ENCODE data around the gene DOCK2.

The DOCK2 gene

DNA sequence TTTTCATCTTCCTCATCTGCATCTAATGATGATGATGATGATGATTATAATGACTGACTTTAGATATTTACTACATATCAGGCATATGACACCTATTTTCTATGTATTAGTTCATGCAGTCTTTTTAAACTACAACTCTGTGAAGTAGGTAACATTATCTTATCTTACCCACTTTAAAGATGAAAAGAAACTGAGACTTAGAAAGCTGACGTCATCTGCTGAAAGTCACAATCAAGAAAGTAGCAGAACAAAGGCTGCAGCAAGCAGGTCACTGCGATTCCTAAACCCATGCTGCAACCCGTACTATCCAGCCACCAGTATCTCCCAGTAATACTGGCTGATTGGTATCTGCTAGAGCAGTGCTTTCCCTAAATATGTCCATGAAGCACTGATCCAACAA lies 383.3 kb downstream of the DOCK2 start:
- TF ChIP-seq, protein P1, sequence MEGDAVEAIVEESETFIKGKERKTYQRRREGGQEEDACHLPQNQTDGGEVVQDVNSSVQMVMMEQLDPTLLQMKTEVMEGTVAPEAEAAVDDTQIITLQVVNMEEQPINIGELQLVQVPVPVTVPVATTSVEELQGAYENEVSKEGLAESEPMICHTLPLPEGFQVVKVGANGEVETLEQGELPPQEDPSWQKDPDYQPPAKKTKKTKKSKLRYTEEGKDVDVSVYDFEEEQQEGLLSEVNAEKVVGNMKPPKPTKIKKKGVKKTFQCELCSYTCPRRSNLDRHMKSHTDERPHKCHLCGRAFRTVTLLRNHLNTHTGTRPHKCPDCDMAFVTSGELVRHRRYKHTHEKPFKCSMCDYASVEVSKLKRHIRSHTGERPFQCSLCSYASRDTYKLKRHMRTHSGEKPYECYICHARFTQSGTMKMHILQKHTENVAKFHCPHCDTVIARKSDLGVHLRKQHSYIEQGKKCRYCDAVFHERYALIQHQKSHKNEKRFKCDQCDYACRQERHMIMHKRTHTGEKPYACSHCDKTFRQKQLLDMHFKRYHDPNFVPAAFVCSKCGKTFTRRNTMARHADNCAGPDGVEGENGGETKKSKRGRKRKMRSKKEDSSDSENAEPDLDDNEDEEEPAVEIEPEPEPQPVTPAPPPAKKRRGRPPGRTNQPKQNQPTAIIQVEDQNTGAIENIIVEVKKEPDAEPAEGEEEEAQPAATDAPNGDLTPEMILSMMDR (IDR thresholded peaks at IDR 0.05; ENCODE audit: low read depth, low read length) = no peak
- no peaks in the 10 kb centered on the region for H3K36me3 ChIP-seq
- H3K27ac ChIP-seq = no peak overlapping the region
- no peak for DNase-seq
- H3K4me3 ChIP-seq (ENCODE audit: low read depth, low read length) = no peak overlapping the region
- H3K9me3 ChIP-seq (ENCODE audit: severe bottlenecking) = no peaks in the 10 kb centered on the region
- peaks cover 83% of the 10 kb centered on the region for H3K27me3 ChIP-seq (ENCODE audit: insufficient read depth, low read depth, severe bottlenecking)

DNA sequence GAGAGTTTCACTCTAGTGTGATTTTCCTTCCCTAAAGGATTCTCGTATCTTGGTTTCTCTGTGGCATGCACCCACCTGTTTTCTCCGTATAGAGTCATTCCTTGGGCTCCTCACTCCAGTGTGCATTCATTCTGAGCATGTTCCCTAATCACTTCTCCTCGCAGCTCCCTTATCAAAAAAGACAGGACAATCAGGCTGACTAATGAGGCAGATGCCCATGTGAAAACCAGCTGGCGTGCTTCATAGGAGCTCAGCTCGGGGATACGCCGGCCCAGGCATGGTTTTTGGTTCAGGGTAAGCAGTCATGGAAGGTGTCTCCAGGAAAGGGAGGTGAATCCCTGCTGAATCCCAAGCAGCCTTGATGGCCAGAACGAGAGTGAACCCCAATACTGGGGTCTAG lies 384.4 kb downstream of the DOCK2 start:
- no peak for DNase-seq
- H3K9me3 ChIP-seq (ENCODE audit: severe bottlenecking) = no peaks in the 10 kb centered on the region
- H3K27me3 ChIP-seq (ENCODE audit: insufficient read depth, low read depth, severe bottlenecking) = peaks cover 81% of the 10 kb centered on the region
- no peak overlapping the region for H3K27ac ChIP-seq
- no peaks in the 10 kb centered on the region for H3K36me3 ChIP-seq
- TF ChIP-seq, protein P1 (IDR thresholded peaks at IDR 0.05; ENCODE audit: low read depth, low read length) = no peak
- H3K4me3 ChIP-seq (ENCODE audit: low read depth, low read length) = no peak overlapping the region

DNA sequence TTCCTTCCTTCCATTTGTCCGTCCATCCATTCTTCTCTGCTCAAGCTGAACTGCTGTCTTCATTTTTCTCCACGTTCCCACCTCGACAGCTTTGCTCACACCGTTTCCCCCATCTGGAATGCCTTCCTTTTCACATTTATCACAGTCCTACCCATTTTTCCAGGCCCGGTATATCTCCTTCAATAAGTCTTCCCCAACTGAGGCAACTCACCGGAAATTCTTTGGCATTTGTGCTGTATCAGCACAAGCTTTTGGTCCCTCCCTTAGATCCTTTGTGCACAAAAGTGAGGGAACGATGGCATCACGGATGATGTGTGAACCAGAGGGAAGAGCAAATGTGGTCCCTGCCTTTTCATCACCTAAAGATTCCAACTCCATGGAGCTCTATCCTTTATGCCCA lies 388.8 kb downstream of the DOCK2 start:
- H3K27me3 ChIP-seq (ENCODE audit: insufficient read depth, low read depth, severe bottlenecking) = peaks cover 71% of the 10 kb centered on the region
- no peaks in the 10 kb centered on the region for H3K36me3 ChIP-seq
- no peaks in the 10 kb centered on the region for H3K9me3 ChIP-seq (ENCODE audit: severe bottlenecking)
- no peak for DNase-seq
- H3K27ac ChIP-seq = no peak overlapping the region
- no peak overlapping the region for H3K4me3 ChIP-seq (ENCODE audit: low read depth, low read length)
- TF ChIP-seq, protein P1 (IDR thresholded peaks at IDR 0.05; ENCODE audit: low read depth, low read length) = no peak

DNA sequence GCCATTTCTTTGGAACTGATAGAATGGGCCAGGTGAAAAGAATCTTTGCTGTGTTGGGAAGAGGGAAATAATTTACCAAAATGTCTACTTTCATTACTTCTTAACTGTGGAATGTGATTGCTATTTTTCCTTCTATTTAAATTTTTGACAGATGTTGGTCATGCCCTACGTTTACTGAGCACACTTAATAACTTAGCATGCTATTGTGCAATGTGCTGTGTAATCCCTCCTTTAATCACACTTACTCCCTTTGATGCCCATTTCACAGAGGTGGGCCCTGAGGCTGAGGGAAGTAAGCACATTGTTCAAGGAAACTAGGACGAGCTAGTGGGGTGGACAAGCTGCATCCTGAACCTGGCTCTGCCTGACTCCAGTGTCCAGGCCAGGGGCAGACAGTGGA lies 391.0 kb downstream of the DOCK2 start:
- Histone ChIP-seq H3K9me3 (ENCODE audit: severe bottlenecking) (no peaks in the 10 kb centered on the region), H3K27ac (no peak overlapping the region), H3K27me3 (ENCODE audit: insufficient read depth, low read depth, severe bottlenecking) (peaks cover 73% of the 10 kb centered on the region), H3K4me3 (ENCODE audit: low read depth, low read length) (no peak overlapping the region), H3K36me3 (no peaks in the 10 kb centered on the region)
- TF ChIP-seq, protein P1 (IDR thresholded peaks at IDR 0.05; ENCODE audit: low read depth, low read length) = no peak
- DNase-seq = no peak

DNA sequence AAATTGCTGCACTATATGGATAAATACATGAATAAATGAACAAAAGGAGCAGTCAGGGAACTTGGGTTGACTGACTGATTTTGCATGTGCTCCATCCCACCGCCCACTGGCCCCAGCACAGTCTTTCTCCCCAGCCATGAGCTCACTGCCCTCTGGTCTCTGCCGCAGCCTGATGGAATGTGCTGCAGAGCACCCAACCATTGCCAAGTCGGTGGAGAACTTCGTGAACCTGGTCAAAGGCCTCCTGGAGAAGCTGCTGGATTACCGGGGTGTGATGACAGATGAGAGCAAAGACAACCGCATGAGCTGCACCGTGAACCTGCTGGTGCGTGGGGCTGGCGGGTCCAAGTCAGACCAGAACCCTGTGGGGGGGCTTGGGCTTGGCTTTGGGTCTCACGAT lies 397.2 kb downstream of the DOCK2 start:
- H3K9me3 ChIP-seq (ENCODE audit: severe bottlenecking) = no peaks in the 10 kb centered on the region
- H3K4me3 ChIP-seq (ENCODE audit: low read depth, low read length) = no peak overlapping the region
- H3K27me3 ChIP-seq (ENCODE audit: insufficient read depth, low read depth, severe bottlenecking) = peaks cover 60% of the 10 kb centered on the region
- TF ChIP-seq, protein P1 (IDR thresholded peaks at IDR 0.05; ENCODE audit: low read depth, low read length) = no peak
- H3K27ac ChIP-seq = no peak overlapping the region
- H3K36me3 ChIP-seq = no peaks in the 10 kb centered on the region
- no peak for DNase-seq

DNA sequence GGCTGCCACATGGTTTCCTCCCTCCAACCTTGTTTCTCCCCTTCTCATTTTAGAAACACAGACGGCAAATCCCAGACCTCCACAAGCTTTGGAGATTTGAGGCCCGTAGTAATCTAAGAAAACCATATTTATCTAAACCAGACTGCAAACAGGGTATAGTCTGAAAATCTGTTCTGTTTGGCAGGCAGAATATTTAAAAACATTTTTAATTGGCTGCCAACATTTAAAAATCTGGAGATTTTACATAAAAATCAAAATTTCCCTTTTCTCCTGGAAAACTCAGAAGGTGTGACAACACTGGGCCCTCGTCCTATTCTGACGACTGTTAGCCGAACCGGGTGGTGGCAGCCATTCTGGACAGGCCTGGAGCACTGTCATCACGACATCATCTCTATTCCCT lies 401.2 kb downstream of the DOCK2 start:
- Histone ChIP-seq H3K27ac (no peak overlapping the region), H3K27me3 (ENCODE audit: insufficient read depth, low read depth, severe bottlenecking) (peaks cover 43% of the 10 kb centered on the region), H3K4me3 (ENCODE audit: low read depth, low read length) (no peak overlapping the region), H3K9me3 (ENCODE audit: severe bottlenecking) (no peaks in the 10 kb centered on the region), H3K36me3 (no peaks in the 10 kb centered on the region)
- no peak for DNase-seq
- TF ChIP-seq, protein P1 (IDR thresholded peaks at IDR 0.05; ENCODE audit: low read depth, low read length) = no peak
